K562 (cell line): ENCODE data around the gene OR9Q1. TPM values are rescaled to one million over a fixed set of nuclear protein-coding genes. Genes with fewer than 3 reads are reported as not detected.

Experiments used
- ATAC-seq: fragments of 200-7000 bp; cut with Tn5 transposase; 3 replicates; pipeline ENCODE4 v1.9.1; 2020; ENCODE audit warnings: moderate library complexity
- BruUV-seq: library from RNA; stranded (reverse); fragments of 400-500 nt; replicated peaks from 2 replicates; lab custom pipeline; 2021; lab: Mats Ljungman, UMichigan
- CTCF ChIA-PET: fragments of 300-600 bp; formaldehyde crosslinking; extraction: SDS; loops from one replicate; lab custom pipeline; 2021; ENCODE audit warnings: low intra/inter-chr PET ratio; lab: Yijun Ruan, JAX
- POLR2A ChIA-PET: fragments of 300-600, 350-650 bp; sonication (Branson Sonifier 250); formaldehyde crosslinking; extraction: SDS; loops from one replicate; lab custom pipeline; 2021; ENCODE audit warnings: antibody characterized with exemption, inconsistent platforms; lab: Yijun Ruan, JAX
- DNase-seq, 4 experiments: peaks; one replicate each; pipeline versions ENCODE4 v3.0.0 to v3.0.0-alpha.2; 2011 to 2018; ENCODE audit warnings: low spot score in 3 of 4, mixed read lengths in 3 of 4; ENCODE audit errors: extremely low read depth in 1 of 4
- FAIRE-seq: peaks from 2 replicates; lab custom pipeline; 2011; peaks lifted over from hg19 to GRCh38; lab: Jason Lieb, UNC
- H2AFZ ChIP-seq: 2 replicates; pipeline ENCODE4 v1.6.0; 2011; ENCODE audit warnings: low read depth, low read length, control low read depth, inconsistent platforms
- H3K27ac ChIP-seq: fragments of 200-600 bp; 3 replicates; pipeline ENCODE4 v1.8.0; 2011; ENCODE audit warnings: low read depth, mild to moderate bottlenecking, control low read depth, inconsistent platforms, low read length, moderate library complexity, mixed read lengths; ENCODE audit errors: extremely low read depth
- H3K27me3 ChIP-seq, 2 experiments: fragments of 300-600 bp in 1 of 2; 2 replicates in 1 of 2; 3 replicates in 1 of 2; pipeline versions ENCODE4 v1.6.0 to v1.8.0; 2011; ENCODE audit warnings: inconsistent platforms in 2 of 2, low read length in 2 of 2, mild to moderate bottlenecking in 1 of 2, mixed read lengths in 1 of 2, moderate library complexity in 1 of 2; ENCODE audit not compliant: control insufficient read depth in 2 of 2, insufficient read depth in 2 of 2
- H3K36me3 ChIP-seq: fragments of 300-600 bp; 3 replicates; pipeline ENCODE4 v1.8.0; 2011; ENCODE audit warnings: mild to moderate bottlenecking, low read length, inconsistent platforms; ENCODE audit not compliant: control insufficient read depth, insufficient read depth
- H3K4me1 ChIP-seq, 2 experiments: fragments of 200-600 bp in 1 of 2; replicated peaks in 1 of 2; 2 replicates in 1 of 2; 3 replicates in 1 of 2; pipeline versions ENCODE4 v1.5.1 to v1.8.0; 2011; ENCODE audit warnings: inconsistent platforms in 2 of 2, low read length in 2 of 2, mild to moderate bottlenecking in 1 of 2, mixed read lengths in 1 of 2, moderate library complexity in 1 of 2; ENCODE audit not compliant: control insufficient read depth in 2 of 2, insufficient read depth in 2 of 2
- H3K4me2 ChIP-seq: 2 replicates; pipeline ENCODE4 v1.6.1; 2011; ENCODE audit warnings: low read length, control low read depth, inconsistent platforms, mixed read lengths; ENCODE audit not compliant: insufficient read depth
- H3K4me3 ChIP-seq: fragments of 200-600 bp; sonication (generic), shearing (Covaris generic); 2 replicates; pipeline ENCODE4 v1.5.1; 2016; ENCODE audit warnings: control low read depth, inconsistent platforms
- H3K79me2 ChIP-seq: fragments of 200-600 bp; 3 replicates; pipeline ENCODE4 v1.8.0; 2011; ENCODE audit warnings: low read length, inconsistent platforms; ENCODE audit not compliant: control insufficient read depth, insufficient read depth
- H3K9ac ChIP-seq, 2 experiments: 2 replicates each; pipeline versions ENCODE4 v1.6.0 to v1.6.1; 2011; ENCODE audit warnings: low read depth in 2 of 2, low read length in 2 of 2, control low read depth in 1 of 2, inconsistent platforms in 1 of 2, mild to moderate bottlenecking in 1 of 2, mixed read lengths in 1 of 2; ENCODE audit not compliant: insufficient read depth in 1 of 2
- H3K9me1 ChIP-seq: one replicate; pipeline ENCODE4 v1.6.0; 2011; ENCODE audit warnings: inconsistent platforms, mild to moderate bottlenecking, low read length, moderate library complexity; ENCODE audit not compliant: control insufficient read depth, insufficient read depth
- H3K9me3 ChIP-seq: replicated peaks from 2 replicates; pipeline ENCODE4 v1.5.1; 2011; ENCODE audit warnings: low read depth, low read length, inconsistent platforms; ENCODE audit not compliant: control insufficient read depth, insufficient read depth
- H4K20me1 ChIP-seq: replicated peaks from 2 replicates; pipeline ENCODE4 v1.6.1; 2011; ENCODE audit warnings: low read length, inconsistent platforms, mixed read lengths; ENCODE audit not compliant: control insufficient read depth, insufficient read depth
- GATA2 ChIP-seq: sonication (generic); formaldehyde crosslinking; IDR thresholded peaks from 2 replicates; pipeline ENCODE4 v1.4.0; 2020; ENCODE audit warnings: mild to moderate bottlenecking, missing genetic modification reagents
- HES1 ChIP-seq: fragments of 450-650 bp; IDR thresholded peaks from 2 replicates; pipeline ENCODE4 v1.6.1; 2016; ENCODE audit warnings: low read depth, mild to moderate bottlenecking, moderate library complexity
- HNRNPLL ChIP-seq: fragments of 200-400 bp; formaldehyde crosslinking; IDR thresholded peaks from 2 replicates; pipeline ENCODE4 v1.6.1; 2017; ENCODE audit warnings: low read length, low read depth, mild to moderate bottlenecking; ENCODE audit not compliant: poor library complexity, severe bottlenecking
- NFYB ChIP-seq: IDR thresholded peaks from 2 replicates; pipeline ENCODE4 v1.6.1; 2011; ENCODE audit warnings: mild to moderate bottlenecking, moderate library complexity; ENCODE audit not compliant: insufficient read length; ENCODE audit errors: extremely low read depth
- RBFOX2 ChIP-seq: fragments of 200-400 bp; formaldehyde crosslinking; IDR thresholded peaks from 2 replicates; pipeline ENCODE4 v1.6.1; 2017; ENCODE audit warnings: low read depth, mild to moderate bottlenecking, low read length, moderate library complexity
- RBM22 ChIP-seq: fragments of 200-400 bp; formaldehyde crosslinking; IDR thresholded peaks from 2 replicates; pipeline ENCODE4 v1.6.1; 2018; ENCODE audit warnings: low read length, low read depth; ENCODE audit not compliant: poor library complexity, severe bottlenecking
- RFX1 ChIP-seq: fragments of 450-650 bp; IDR thresholded peaks from 2 replicates; pipeline ENCODE4 v1.6.1; 2016; ENCODE audit warnings: mild to moderate bottlenecking, moderate library complexity
- SLC30A9 ChIP-seq: fragments of 250-450 bp; sonication (Bioruptor Pico); IDR thresholded peaks from 2 replicates; pipeline ENCODE4 v1.8.0; 2022; ENCODE audit warnings: mild to moderate bottlenecking, moderate library complexity
- SMARCA5 ChIP-seq: fragments of 450-650 bp; IDR thresholded peaks from 2 replicates; pipeline ENCODE4 v1.6.1; 2016
- SMARCC2 ChIP-seq: fragments of 450-650 bp; IDR thresholded peaks from 2 replicates; pipeline ENCODE4 v1.6.1; 2017; ENCODE audit warnings: antibody characterized with exemption, moderate library complexity, mild to moderate bottlenecking, low read depth
- TEAD4 ChIP-seq, 2 experiments: sonication (generic) in 1 of 2; formaldehyde crosslinking in 1 of 2; IDR thresholded peaks; 2 replicates each; pipeline versions ENCODE4 v1.6.1 to v1.8.0; 2012 to 2022; ENCODE audit warnings: borderline replicate concordance in 1 of 2, inconsistent platforms in 1 of 2, low read length in 1 of 2, mild to moderate bottlenecking in 1 of 2, missing genetic modification reagents in 1 of 2
- TFAM ChIP-seq: fragments of 250-450 bp; sonication (Bioruptor Pico); conservative IDR thresholded peaks from 2 replicates; pipeline ENCODE4 v1.5.0; 2021; ENCODE audit warnings: mild to moderate bottlenecking, moderate library complexity
- ZC3H4 ChIP-seq: sonication (generic); formaldehyde crosslinking; IDR thresholded peaks from 2 replicates; pipeline ENCODE4 v1.9.0; 2021; ENCODE audit warnings: missing genetic modification reagents, borderline replicate concordance
- ZNF239 ChIP-seq: fragments of 250-450 bp; sonication (Bioruptor Pico); IDR thresholded peaks from 2 replicates; pipeline ENCODE4 v1.4.0; 2020; ENCODE audit warnings: mild to moderate bottlenecking
- ZNF3 ChIP-seq: fragments of 250-450 bp; sonication (Bioruptor Pico); IDR thresholded peaks from 2 replicates; pipeline ENCODE4 v1.5.0; 2021; ENCODE audit warnings: mild to moderate bottlenecking, moderate library complexity
- ZNF347 ChIP-seq: fragments of 450-650 bp; formaldehyde crosslinking; IDR thresholded peaks from 2 replicates; pipeline ENCODE4 v1.4.0; 2020; ENCODE audit warnings: low read depth, mild to moderate bottlenecking, moderate library complexity
- ZNF766 ChIP-seq: fragments of 200-800 bp; sonication (Bioruptor generic); conservative IDR thresholded peaks from 2 replicates; pipeline ENCODE4 v1.6.1; 2016; ENCODE audit warnings: missing genetic modification characterization, missing compliant biosample characterization
- WGBS: fragments of 100-300 bp; shearing (Covaris generic); methylation state at CpG from one replicate; pipeline ENCODE4 v1.1.6; 2016; ENCODE audit warnings: low coverage, mixed read lengths; ENCODE audit not compliant: insufficient coverage; ENCODE audit errors: missing lambda C conversion rate; 5-methylcytosine and 5-hydroxymethylcytosine counted together
- in situ Hi-C: fragments of 300-500 bp; cut with MboI; formaldehyde crosslinking; loops from 4 replicates; pipeline ENCODE4 v1.15.0; 2018; ENCODE audit warnings: inconsistent platforms, mixed read lengths
- intact Hi-C: fragments of 100-400 bp; cut with micrococcal nuclease; formaldehyde crosslinking; loops from 2 replicates; pipeline ENCODE4 v1.14.2; 2022
- polyA plus RNA-seq, 8 experiments: library from polyadenylated mRNA; depleted of rRNA in 4 of 8; stranded (reverse) in 5 of 8; unstranded in 3 of 8; fragments of >200 nt; fragmentation: Nextera tagmentation in 2 of 8; fragmentation: Illumina TruSeq in 1 of 8; extraction: Ambion mirVana in 2 of 8; extraction: Trizol in 1 of 8; gene quantifications; 2 replicates each; pipeline versions ENCODE4 v1.2.1 to v1.2.3, GENCODE V29; 2011 to 2014; ENCODE audit warnings: inconsistent platforms in 1 of 8, missing spikeins in 1 of 8
- total RNA-seq, 7 experiments: library from RNA; depleted of rRNA in 6 of 7; stranded (reverse); fragments of >200 nt in 6 of 7; fragmentation: Illumina TruSeq in 2 of 7; extraction: Trizol in 2 of 7; gene quantifications; 2 replicates each; pipeline versions ENCODE4 v1.2.1 to v1.2.3, GENCODE V29; 2011 to 2021; ENCODE audit warnings: low replicate concordance in 1 of 7

Gene OR9Q1
- total and polyA plus RNA-seq, 9 of the 15 experiments (the other 6 are each of a cell fraction or from before 2014, with no cell fraction given): not detected

GRCh38 chr11:58003036-58003435, 20.6 kb upstream of the OR9Q1 start:
- CTCF ChIA-PET: no interaction called here

More at GRCh38 chr11:58003036-58003435, 20.6 kb upstream of the OR9Q1 start:
- Histone ChIP-seq H3K4me1 (no peaks in the 10 kb centered on the region; a peak in 1 of 5 replicates), H3K27me3 (peaks cover 0 to 5% of the 10 kb centered on the region in 2 experiments; a peak in 2 of 5 replicates), H3K4me2 (no peak overlapping the region)
- TF ChIP-seq HNRNPLL (no peak), RFX1 (no peak), RBM22 (no peak), NFYB (no peak), ZNF3 (CRISPR knock-in tag) (no peak), RBFOX2 (no peak), HES1 (no peak), SLC30A9 (CRISPR knock-in tag) (no peak), TEAD4 (IDR thresholded peaks at IDR 0.05; ENCODE audit: low read length) (no peak), TEAD4 (CRISPR knock-in tag; IDR thresholded peaks at IDR 0.05; ENCODE audit: borderline replicate concordance) (no peak), TFAM (CRISPR knock-in tag) (no peak), GATA2 (CRISPR knock-in tag) (no peak), SMARCA5 (no peak), ZNF239 (no peak), ZNF766 (no peak), ZNF347 (CRISPR knock-in tag) (no peak), ZC3H4 (CRISPR knock-in tag) (no peak), SMARCC2 (no peak)
- TF ChIP-seq, all 486 proteins: peak for 0
- BruUV-seq: no TSS peak
- no peaks in the 10 kb centered on the region for H3K9me3 ChIP-seq
- H2AFZ ChIP-seq: no peak overlapping the region
- POLR2A ChIA-PET: no interaction called here
- H3K4me3 ChIP-seq: no peak overlapping the region
- no peak for FAIRE-seq
- in situ Hi-C loops (no loop called here), intact Hi-C loops (no loop called here)
- no peaks in the 10 kb centered on the region for H3K79me2 ChIP-seq
- no peaks in the 10 kb centered on the region for H3K9me1 ChIP-seq
- H4K20me1 ChIP-seq: no peaks in the 10 kb centered on the region
- ATAC-seq: no peak
- H3K27ac ChIP-seq: no peak overlapping the region
- no peaks in the 10 kb centered on the region for H3K36me3 ChIP-seq
- WGBS: 0% methylated on average over 2 of the region's 2 CpGs
- H3K9ac ChIP-seq: no peak overlapping the region
- DNase-seq: no peak
